Measurements from ENCODE around the gene SNAI1. TPM values are rescaled to one million over a fixed set of nuclear protein-coding genes. Genes with fewer than 3 reads are reported as not detected.

SNAI1 gene
- total RNA-seq, 2 experiments from 2014 or later, result 1.7 to 2.5 TPM

- no peaks in the 10 kb centered on the region for H3K9me3 Mint-ChIP-seq
- CTCF ChIA-PET, result interaction anchor here (8.0 kb wide), 1 partner anchor 84 kb away, joined by 102 read pairs; no protein-coding TSS in a partner anchor
Observed at GRCh38 chr20:49985617-49986016, 2.8 kb downstream of the SNAI1 start.

GRCh38 chr20:49986049-49986448 is 3.3 kb downstream of the SNAI1 start:
- H3K4me1 Mint-ChIP-seq (ENCODE audit: low read depth), result peaks cover 15% of the 10 kb centered on the region
- CTCF ChIA-PET, result no interaction called here
- H3K36me3 ChIP-seq (ENCODE audit: insufficient read depth, low read length), result no peaks in the 10 kb centered on the region
- H3K27ac ChIP-seq (ENCODE audit: low read depth in 1 of 2, low read length in 2 of 2), result no peak overlapping the region
- ATAC-seq (ENCODE audit: poor library complexity) (no peak), DNase-seq (no peak)
- H3K36me3 Mint-ChIP-seq (ENCODE audit: low read depth), result no peaks in the 10 kb centered on the region
- intact Hi-C loops (cut with DNase I, micrococcal nuclease), result no loop called here
- H3K27me3 Mint-ChIP-seq, result no peaks in the 10 kb centered on the region
- peaks cover 21% of the 10 kb centered on the region for H3K4me1 ChIP-seq (ENCODE audit: insufficient read depth, low read length)
- no peaks in the 10 kb centered on the region for H3K9me3 ChIP-seq (ENCODE audit: control insufficient read depth in 1 of 2, insufficient read depth in 1 of 2, low read length in 2 of 2)
- POLR2A ChIA-PET, result no interaction called here
- no peak overlapping the region for H3K4me3 ChIP-seq (ENCODE audit: low read length)
- H3K4me3 Mint-ChIP-seq, result no peak overlapping the region
- H3K9me3 Mint-ChIP-seq, result no peaks in the 10 kb centered on the region
- TF ChIP-seq, protein P1, sequence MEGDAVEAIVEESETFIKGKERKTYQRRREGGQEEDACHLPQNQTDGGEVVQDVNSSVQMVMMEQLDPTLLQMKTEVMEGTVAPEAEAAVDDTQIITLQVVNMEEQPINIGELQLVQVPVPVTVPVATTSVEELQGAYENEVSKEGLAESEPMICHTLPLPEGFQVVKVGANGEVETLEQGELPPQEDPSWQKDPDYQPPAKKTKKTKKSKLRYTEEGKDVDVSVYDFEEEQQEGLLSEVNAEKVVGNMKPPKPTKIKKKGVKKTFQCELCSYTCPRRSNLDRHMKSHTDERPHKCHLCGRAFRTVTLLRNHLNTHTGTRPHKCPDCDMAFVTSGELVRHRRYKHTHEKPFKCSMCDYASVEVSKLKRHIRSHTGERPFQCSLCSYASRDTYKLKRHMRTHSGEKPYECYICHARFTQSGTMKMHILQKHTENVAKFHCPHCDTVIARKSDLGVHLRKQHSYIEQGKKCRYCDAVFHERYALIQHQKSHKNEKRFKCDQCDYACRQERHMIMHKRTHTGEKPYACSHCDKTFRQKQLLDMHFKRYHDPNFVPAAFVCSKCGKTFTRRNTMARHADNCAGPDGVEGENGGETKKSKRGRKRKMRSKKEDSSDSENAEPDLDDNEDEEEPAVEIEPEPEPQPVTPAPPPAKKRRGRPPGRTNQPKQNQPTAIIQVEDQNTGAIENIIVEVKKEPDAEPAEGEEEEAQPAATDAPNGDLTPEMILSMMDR (IDR thresholded peaks at IDR 0.05), result no peak
- no peaks in the 10 kb centered on the region for H3K27me3 ChIP-seq (ENCODE audit: control insufficient read depth in 1 of 2, insufficient read depth in 2 of 2, low read length in 2 of 2)
- H3K27ac Mint-ChIP-seq, result no peak overlapping the region

More at GRCh38 chr20:49985617-49986016, 2.8 kb downstream of the SNAI1 start:
- H3K27ac Mint-ChIP-seq, result no peak overlapping the region
- Histone ChIP-seq H3K4me3 (ENCODE audit: low read length) (no peak overlapping the region), H3K36me3 (ENCODE audit: insufficient read depth, low read length) (no peaks in the 10 kb centered on the region), H3K4me1 (ENCODE audit: insufficient read depth, low read length) (peaks cover 21% of the 10 kb centered on the region), H3K27ac (ENCODE audit: low read depth in 1 of 2, low read length in 2 of 2) (no peak overlapping the region), H3K27me3 (ENCODE audit: control insufficient read depth in 1 of 2, insufficient read depth in 2 of 2, low read length in 2 of 2) (no peaks in the 10 kb centered on the region), H3K9me3 (ENCODE audit: control insufficient read depth in 1 of 2, insufficient read depth in 1 of 2, low read length in 2 of 2) (no peaks in the 10 kb centered on the region)
- intact Hi-C loops (cut with DNase I, micrococcal nuclease), result no loop called here
- POLR2A ChIA-PET, result no interaction called here
- ATAC-seq (ENCODE audit: poor library complexity) (no peak), DNase-seq (no peak)
- peaks cover 15% of the 10 kb centered on the region for H3K4me1 Mint-ChIP-seq (ENCODE audit: low read depth)
- no peaks in the 10 kb centered on the region for H3K27me3 Mint-ChIP-seq
- no peak overlapping the region for H3K4me3 Mint-ChIP-seq
- no peaks in the 10 kb centered on the region for H3K36me3 Mint-ChIP-seq (ENCODE audit: low read depth)
- TF ChIP-seq, protein P1 (IDR thresholded peaks at IDR 0.05), result no peak

- Histone ChIP-seq H3K9me3 (ENCODE audit: control insufficient read depth in 1 of 2, insufficient read depth in 1 of 2, low read length in 2 of 2) (no peaks in the 10 kb centered on the region), H3K27ac (ENCODE audit: low read depth in 1 of 2, low read length in 2 of 2) (no peak overlapping the region), H3K36me3 (ENCODE audit: insufficient read depth, low read length) (no peaks in the 10 kb centered on the region), H3K27me3 (ENCODE audit: control insufficient read depth in 1 of 2, insufficient read depth in 2 of 2, low read length in 2 of 2) (no peaks in the 10 kb centered on the region), H3K4me1 (ENCODE audit: insufficient read depth, low read length) (peaks cover 14% of the 10 kb centered on the region), H3K4me3 (ENCODE audit: low read length) (no peak overlapping the region)
- H3K36me3 Mint-ChIP-seq (ENCODE audit: low read depth), result no peaks in the 10 kb centered on the region
- no peak overlapping the region for H3K27ac Mint-ChIP-seq
- TF ChIP-seq, protein P1 (IDR thresholded peaks at IDR 0.05), result no peak
- no peak for ATAC-seq (ENCODE audit: poor library complexity)
- intact Hi-C loops (cut with DNase I, micrococcal nuclease), result no loop called here
- POLR2A ChIA-PET, result no interaction called here
- H3K27me3 Mint-ChIP-seq, result no peaks in the 10 kb centered on the region
- H3K4me3 Mint-ChIP-seq, result no peak overlapping the region
- DNase-seq, result no peak
- H3K9me3 Mint-ChIP-seq, result no peaks in the 10 kb centered on the region
- H3K4me1 Mint-ChIP-seq (ENCODE audit: low read depth), result peaks cover 9% of the 10 kb centered on the region
- CTCF ChIA-PET, result no interaction called here
Observed at GRCh38 chr20:49987015-49987867, 4.5 kb downstream of the SNAI1 start.
